SK-N-SH (cell line): Measurements from ENCODE around the gene TMEM161B.

Source experiments
- EP300 ChIP-seq, 2 experiments: IDR thresholded peaks; 2 replicates each; pipeline versions ENCODE4 v1.4.0 to v1.6.1; 2012; ENCODE audit warnings: borderline replicate concordance in 1 of 2, low read depth in 1 of 2, low read length in 1 of 2
- POLR2AphosphoS5 ChIP-seq: IDR thresholded peaks from 2 replicates; pipeline ENCODE4 v1.6.1; 2012; ENCODE audit warnings: low read depth, low read length
- TAF1 ChIP-seq: IDR thresholded peaks from 2 replicates; pipeline ENCODE4 v1.6.1; 2012; ENCODE audit warnings: low read depth, mild to moderate bottlenecking, low read length, moderate library complexity, borderline replicate concordance
- TF ChIP-seq, protein P1 (sequence below): fragments of 200-600 bp; sonication (generic); IDR thresholded peaks from 2 replicates; pipeline ENCODE4 v1.6.1; 2017; ENCODE audit warnings: antibody characterized with exemption, mild to moderate bottlenecking, moderate library complexity

DNA sequence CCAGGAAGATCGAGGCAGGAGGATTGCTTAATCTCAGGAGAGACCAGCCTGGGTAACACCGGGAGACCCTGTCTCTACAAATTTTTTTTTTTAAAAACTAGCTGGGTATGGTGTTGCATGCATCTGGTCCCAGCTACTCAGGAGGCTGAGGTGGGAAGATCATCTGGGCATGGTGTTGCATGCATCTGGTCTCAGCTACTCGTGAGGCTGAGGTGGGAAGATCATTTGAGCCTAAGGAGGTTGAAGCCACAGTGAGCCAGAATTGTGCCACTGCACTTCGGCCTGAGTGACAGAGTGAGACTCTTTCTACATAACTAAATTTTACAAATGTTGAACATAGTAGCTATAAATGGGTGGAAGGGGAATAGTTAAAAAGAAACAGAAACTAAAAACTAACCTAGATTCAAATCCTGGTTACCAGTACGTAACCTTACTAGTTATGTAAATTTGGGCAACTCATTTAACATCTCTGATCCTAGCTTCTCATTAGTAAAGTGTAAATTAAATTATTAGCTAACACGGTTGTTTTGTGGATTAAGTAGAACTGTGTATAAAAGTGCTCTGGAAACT lies 41.7 kb downstream of the TMEM161B start:
- TF ChIP-seq, protein P1, sequence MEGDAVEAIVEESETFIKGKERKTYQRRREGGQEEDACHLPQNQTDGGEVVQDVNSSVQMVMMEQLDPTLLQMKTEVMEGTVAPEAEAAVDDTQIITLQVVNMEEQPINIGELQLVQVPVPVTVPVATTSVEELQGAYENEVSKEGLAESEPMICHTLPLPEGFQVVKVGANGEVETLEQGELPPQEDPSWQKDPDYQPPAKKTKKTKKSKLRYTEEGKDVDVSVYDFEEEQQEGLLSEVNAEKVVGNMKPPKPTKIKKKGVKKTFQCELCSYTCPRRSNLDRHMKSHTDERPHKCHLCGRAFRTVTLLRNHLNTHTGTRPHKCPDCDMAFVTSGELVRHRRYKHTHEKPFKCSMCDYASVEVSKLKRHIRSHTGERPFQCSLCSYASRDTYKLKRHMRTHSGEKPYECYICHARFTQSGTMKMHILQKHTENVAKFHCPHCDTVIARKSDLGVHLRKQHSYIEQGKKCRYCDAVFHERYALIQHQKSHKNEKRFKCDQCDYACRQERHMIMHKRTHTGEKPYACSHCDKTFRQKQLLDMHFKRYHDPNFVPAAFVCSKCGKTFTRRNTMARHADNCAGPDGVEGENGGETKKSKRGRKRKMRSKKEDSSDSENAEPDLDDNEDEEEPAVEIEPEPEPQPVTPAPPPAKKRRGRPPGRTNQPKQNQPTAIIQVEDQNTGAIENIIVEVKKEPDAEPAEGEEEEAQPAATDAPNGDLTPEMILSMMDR, result no peak
- TF ChIP-seq TAF1 (no peak), EP300 (IDR thresholded peaks at IDR 0.05; ENCODE audit: borderline replicate concordance in 1 of 2, low read depth in 1 of 2, low read length in 1 of 2) (no peak), POLR2AphosphoS5 (no peak)
